CD14-positive monocyte (primary cell): ENCODE measurements around the gene SLC26A11. TPM values are rescaled to one million over a fixed set of nuclear protein-coding genes. Genes with fewer than 3 reads are reported as not detected.
A peak's percentile ranks its signal among the peaks of the same experiment; 100 is the strongest.

Experiments
- DNase-seq, 3 donors: peaks; one replicate each; pipeline ENCODE4 v3.0.0-alpha.2; 2011 to 2022
- H2AFZ ChIP-seq: 2 replicates; pipeline ENCODE4 v1.6.0; 2012; ENCODE audit warnings: mild to moderate bottlenecking, low read depth, low read length, inconsistent platforms; ENCODE audit not compliant: insufficient read depth, poor library complexity, severe bottlenecking
- H3K27ac ChIP-seq, 2 donors: 1 replicate in 1 of 2; 2 replicates in 1 of 2; pipeline ENCODE4 v1.5.1; 2012 to 2013; ENCODE audit warnings: low read length in 2 of 2, control low read depth in 1 of 2, inconsistent platforms in 1 of 2, low read depth in 1 of 2, mild to moderate bottlenecking in 1 of 2
- H3K27me3 ChIP-seq, 2 donors: one replicate each; pipeline versions ENCODE4 v1.6.0 to v1.6.1; 2011 to 2013; ENCODE audit warnings: low read length in 2 of 2; ENCODE audit not compliant: control insufficient read depth in 2 of 2, insufficient read depth in 2 of 2
- H3K36me3 ChIP-seq, 2 donors: replicated peaks in 1 of 2; 1 replicate in 1 of 2; 2 replicates in 1 of 2; pipeline versions ENCODE4 v1.5.1 to v1.6.1; 2012 to 2013; ENCODE audit warnings: low read length in 2 of 2, control low read depth in 1 of 2, inconsistent platforms in 1 of 2, mild to moderate bottlenecking in 1 of 2; ENCODE audit not compliant: insufficient read depth in 2 of 2, control insufficient read depth in 1 of 2
- H3K4me1 ChIP-seq, 2 donors: 1 replicate in 1 of 2; 2 replicates in 1 of 2; pipeline versions ENCODE4 v1.5.1 to v1.6.1; 2012 to 2013; ENCODE audit warnings: low read length in 2 of 2, control low read depth in 1 of 2, inconsistent platforms in 1 of 2, mild to moderate bottlenecking in 1 of 2, moderate library complexity in 1 of 2; ENCODE audit not compliant: insufficient read depth in 2 of 2, control insufficient read depth in 1 of 2
- H3K4me2 ChIP-seq: replicated peaks from 2 replicates; pipeline ENCODE3; 2012; ENCODE audit warnings: low read length, moderate library complexity, mild to moderate bottlenecking; ENCODE audit not compliant: poor library complexity, severe bottlenecking; ENCODE audit errors: extremely low read depth
- H3K4me3 ChIP-seq, 3 experiments: fragments of 200-600 bp in 1 of 3; sonication (generic) in 1 of 3; replicated peaks in 1 of 3; 1 replicate in 2 of 3; 2 replicates in 1 of 3; pipeline ENCODE4 v1.5.1; 2011 to 2013; ENCODE audit warnings: low read length in 3 of 3, mild to moderate bottlenecking in 3 of 3, control low read depth in 2 of 3, low read depth in 2 of 3, inconsistent platforms in 1 of 3, moderate library complexity in 1 of 3
- H3K79me2 ChIP-seq: 2 replicates; pipeline ENCODE4 v1.6.0; 2012; ENCODE audit warnings: mild to moderate bottlenecking, control low read depth, inconsistent platforms, low read length, moderate library complexity; ENCODE audit not compliant: insufficient read depth
- H3K9ac ChIP-seq: 2 replicates; pipeline ENCODE4 v1.6.0; 2017; ENCODE audit warnings: low read length, mild to moderate bottlenecking; ENCODE audit not compliant: insufficient read depth, poor library complexity, severe bottlenecking
- H3K9me3 ChIP-seq, 2 donors: replicated peaks in 1 of 2; 1 replicate in 1 of 2; 2 replicates in 1 of 2; pipeline versions ENCODE4 v1.5.1 to v1.6.1; 2012 to 2013; ENCODE audit warnings: low read length in 2 of 2, control low read depth in 1 of 2; ENCODE audit not compliant: control insufficient read depth in 1 of 2, insufficient read depth in 1 of 2
- H4K20me1 ChIP-seq: 2 replicates; pipeline ENCODE4 v1.6.0; 2012; ENCODE audit warnings: mild to moderate bottlenecking, low read length, control low read depth, moderate library complexity; ENCODE audit not compliant: insufficient read depth
- H3K27ac Mint-ChIP-seq, 7 donors: one replicate each; pipeline ENCODE4 v1.8.0; 2020; ENCODE audit warnings: mild to moderate bottlenecking in 7 of 7, mixed read lengths in 7 of 7, moderate library complexity in 6 of 7, inconsistent platforms in 2 of 7
- H3K27me3 Mint-ChIP-seq, 3 donors: one replicate each; pipeline ENCODE4 v1.8.0; 2021 to 2022; ENCODE audit warnings: low read depth in 3 of 3, mild to moderate bottlenecking in 3 of 3, mixed read lengths in 3 of 3, moderate library complexity in 3 of 3, inconsistent platforms in 1 of 3
- H3K36me3 Mint-ChIP-seq, 2 donors: one replicate each; pipeline ENCODE4 v1.8.0; 2020; ENCODE audit warnings: mixed read lengths in 2 of 2, inconsistent platforms in 1 of 2, mild to moderate bottlenecking in 1 of 2
- H3K4me1 Mint-ChIP-seq: one replicate; pipeline ENCODE4 v1.8.0; 2020; ENCODE audit warnings: mild to moderate bottlenecking, mixed read lengths
- H3K4me3 Mint-ChIP-seq, 2 donors: one replicate each; pipeline ENCODE4 v1.8.0; 2020; ENCODE audit warnings: mild to moderate bottlenecking in 2 of 2, mixed read lengths in 2 of 2, moderate library complexity in 1 of 2
- H3K9me3 Mint-ChIP-seq, 7 donors: one replicate each; pipeline ENCODE4 v1.8.0; 2020 to 2022; ENCODE audit warnings: mixed read lengths in 7 of 7, mild to moderate bottlenecking in 6 of 7, moderate library complexity in 6 of 7, inconsistent platforms in 2 of 7
- WGBS: methylation state at CpG from one replicate; pipeline ENCODE4 v1.1.5; 2013; ENCODE audit warnings: missing lambda C conversion rate; ENCODE audit not compliant: insufficient coverage; 5-methylcytosine and 5-hydroxymethylcytosine counted together
- intact Hi-C, 2 donors: fragments of 100-400 bp; cut with micrococcal nuclease; formaldehyde crosslinking; loops; one replicate each; pipeline versions ENCODE4 v1.15.0 to v1.15.1; 2023
- polyA plus RNA-seq, 3 donors: library from polyadenylated mRNA; depleted of rRNA in 1 of 3; unstranded in 2 of 3; stranded (reverse) in 1 of 3; fragments of 300-500 nt in 2 of 3; fragments of >200 nt in 1 of 3; fragmentation: Illumina TruSeq in 2 of 3; gene quantifications; 1 replicate in 2 of 3; 2 replicates in 1 of 3; pipeline ENCODE4 v1.2.3, GENCODE V29; 2012 to 2021
- TF ChIP-seq, protein P1 (sequence below): fragments of 200-600 bp; IDR thresholded peaks from one replicate; pipeline ENCODE4 v1.8.0; 2022; ENCODE audit warnings: antibody characterized with exemption, mild to moderate bottlenecking

SLC26A11 gene
- polyA plus RNA-seq, 3 donors: 1.8 to 29.7 (median 2.6) TPM

DNA sequence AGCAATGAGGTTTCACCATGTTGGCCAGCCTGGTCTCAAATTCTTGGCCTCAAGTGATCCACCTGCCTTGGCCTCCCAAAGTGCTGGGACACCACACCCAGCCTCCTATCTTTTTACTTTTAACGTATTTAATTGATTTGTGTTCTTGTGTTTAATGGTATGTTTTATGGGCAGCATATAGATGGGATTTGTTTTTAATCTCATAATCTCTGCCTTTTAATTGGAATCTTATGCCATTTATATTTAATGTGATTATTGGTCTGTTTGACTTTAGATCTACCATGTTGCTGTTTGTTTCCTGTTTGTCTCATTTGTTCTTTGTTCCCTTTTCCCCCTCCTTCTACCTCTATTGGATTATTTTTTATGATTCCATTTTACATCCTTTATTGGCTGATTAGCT, 12.2 kb downstream of the SLC26A11 start:
- Mint-ChIP-seq H3K36me3 (peaks cover 23 to 28% of the 10 kb centered on the region in 2 donors), H3K4me3 (peak overlapping the region in 1 of 2 donors; percentile 14), H3K27ac (no peak overlapping the region), H3K9me3 (peaks cover 20 to 45% (median 36%) of the 10 kb centered on the region in 7 donors), H3K4me1 (no peaks in the 10 kb centered on the region), H3K27me3 (peaks cover 14 to 22% (median 15%) of the 10 kb centered on the region in 3 donors)
- Histone ChIP-seq H3K9ac (no peak overlapping the region), H3K9me3 (peaks cover 22 to 26% of the 10 kb centered on the region in 2 donors), H3K27me3 (no peaks in the 10 kb centered on the region), H2AFZ (no peak overlapping the region), H3K4me1 (no peaks in the 10 kb centered on the region), H4K20me1 (no peaks in the 10 kb centered on the region), H3K36me3 (peaks cover 0 to 4% of the 10 kb centered on the region in 2 donors), H3K4me3 (no peak overlapping the region), H3K4me2 (no peak overlapping the region), H3K27ac (no peak overlapping the region), H3K79me2 (no peaks in the 10 kb centered on the region)
- DNase-seq: no peak
- WGBS: no CpG with 5 or more reads among the region's 1 CpG
- intact Hi-C loops: no loop called here
- TF ChIP-seq, protein P1, sequence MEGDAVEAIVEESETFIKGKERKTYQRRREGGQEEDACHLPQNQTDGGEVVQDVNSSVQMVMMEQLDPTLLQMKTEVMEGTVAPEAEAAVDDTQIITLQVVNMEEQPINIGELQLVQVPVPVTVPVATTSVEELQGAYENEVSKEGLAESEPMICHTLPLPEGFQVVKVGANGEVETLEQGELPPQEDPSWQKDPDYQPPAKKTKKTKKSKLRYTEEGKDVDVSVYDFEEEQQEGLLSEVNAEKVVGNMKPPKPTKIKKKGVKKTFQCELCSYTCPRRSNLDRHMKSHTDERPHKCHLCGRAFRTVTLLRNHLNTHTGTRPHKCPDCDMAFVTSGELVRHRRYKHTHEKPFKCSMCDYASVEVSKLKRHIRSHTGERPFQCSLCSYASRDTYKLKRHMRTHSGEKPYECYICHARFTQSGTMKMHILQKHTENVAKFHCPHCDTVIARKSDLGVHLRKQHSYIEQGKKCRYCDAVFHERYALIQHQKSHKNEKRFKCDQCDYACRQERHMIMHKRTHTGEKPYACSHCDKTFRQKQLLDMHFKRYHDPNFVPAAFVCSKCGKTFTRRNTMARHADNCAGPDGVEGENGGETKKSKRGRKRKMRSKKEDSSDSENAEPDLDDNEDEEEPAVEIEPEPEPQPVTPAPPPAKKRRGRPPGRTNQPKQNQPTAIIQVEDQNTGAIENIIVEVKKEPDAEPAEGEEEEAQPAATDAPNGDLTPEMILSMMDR: no peak

DNA sequence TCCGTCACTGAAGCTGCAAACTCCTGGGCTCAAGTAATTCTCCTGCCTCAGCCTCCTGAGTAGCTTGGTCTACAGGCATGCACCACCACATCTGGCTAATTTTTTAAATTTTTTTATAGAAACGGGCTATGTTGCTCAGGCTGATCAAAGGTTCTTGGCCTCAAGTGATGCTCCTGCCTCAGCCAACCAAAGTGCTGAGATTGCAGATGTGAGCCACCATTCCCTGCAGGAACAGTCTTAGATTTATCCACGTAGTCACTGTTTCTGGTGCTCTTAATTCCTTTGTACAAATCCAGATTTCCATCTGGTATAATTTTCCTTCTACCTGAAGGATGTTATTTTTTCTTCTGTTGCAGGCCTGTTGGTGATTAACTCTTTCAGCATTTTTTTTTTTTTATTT, 13.0 kb downstream of the SLC26A11 start:
- Histone ChIP-seq H3K79me2 (no peaks in the 10 kb centered on the region), H2AFZ (no peak overlapping the region), H3K4me2 (no peak overlapping the region), H4K20me1 (no peaks in the 10 kb centered on the region), H3K9me3 (peaks cover 22 to 26% of the 10 kb centered on the region in 2 donors), H3K9ac (no peak overlapping the region), H3K27me3 (no peaks in the 10 kb centered on the region), H3K4me1 (no peaks in the 10 kb centered on the region), H3K4me3 (no peak overlapping the region), H3K27ac (no peak overlapping the region), H3K36me3 (peaks cover 0 to 4% of the 10 kb centered on the region in 2 donors)
- no peak overlapping the region for H3K4me3 Mint-ChIP-seq
- peaks cover 20 to 45% (median 36%) of the 10 kb centered on the region in 7 donors for H3K9me3 Mint-ChIP-seq
- H3K27me3 Mint-ChIP-seq: peaks cover 13 to 20% (median 14%) of the 10 kb centered on the region in 3 donors
- DNase-seq: no peak
- TF ChIP-seq, protein P1: no peak
- H3K36me3 Mint-ChIP-seq: peaks cover 27 to 33% of the 10 kb centered on the region in 2 donors
- 100% methylated on average over 3 of the region's 3 CpGs for WGBS
- no peak overlapping the region for H3K27ac Mint-ChIP-seq
- no peaks in the 10 kb centered on the region for H3K4me1 Mint-ChIP-seq
- intact Hi-C loops: no loop called here
